ENCODE data around the gene LAMA3.
A peak's percentile ranks its signal among the peaks of the same experiment; 100 is the strongest.

Gene LAMA3

DNA sequence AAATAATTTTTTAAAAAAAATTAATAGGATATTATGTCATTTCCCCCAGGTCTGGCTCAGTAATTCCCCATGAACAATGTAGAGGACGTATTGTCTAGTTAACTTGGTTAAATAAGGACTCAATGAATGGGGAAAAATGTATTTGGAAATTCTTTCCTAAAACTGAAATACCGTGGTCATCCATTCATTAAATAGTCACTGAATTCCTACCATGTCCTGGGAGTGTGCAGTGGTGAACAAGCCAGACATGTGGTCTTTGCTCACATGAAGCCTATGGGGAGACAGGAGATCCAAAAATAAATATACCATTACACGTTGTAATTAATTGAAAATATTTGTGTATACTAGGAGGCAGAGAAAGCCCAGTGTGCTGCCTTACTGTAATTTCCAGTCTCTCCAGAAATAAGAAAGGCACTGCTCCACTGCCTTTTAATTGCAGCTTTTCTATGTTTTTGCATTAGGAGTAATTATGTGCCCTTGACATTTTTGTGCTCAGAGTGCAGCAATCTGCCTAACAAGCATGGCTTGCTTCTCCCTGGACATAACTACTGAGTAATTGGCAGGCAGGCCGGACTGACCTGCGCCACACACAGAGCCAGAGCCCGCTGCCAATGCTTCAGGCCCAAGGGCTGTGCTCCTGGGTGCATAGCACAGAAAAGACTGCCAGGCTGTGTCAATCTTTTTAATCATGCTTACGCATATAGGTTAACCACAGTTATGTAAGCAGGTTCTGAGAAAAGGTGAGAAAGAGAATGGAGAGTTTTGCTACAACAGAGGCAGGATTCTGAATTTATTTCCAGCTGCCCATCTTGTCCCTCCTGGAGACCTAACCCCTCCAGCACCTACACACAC, 303.1 kb downstream of the LAMA3 start:
- TF ChIP-seq, protein P1, sequence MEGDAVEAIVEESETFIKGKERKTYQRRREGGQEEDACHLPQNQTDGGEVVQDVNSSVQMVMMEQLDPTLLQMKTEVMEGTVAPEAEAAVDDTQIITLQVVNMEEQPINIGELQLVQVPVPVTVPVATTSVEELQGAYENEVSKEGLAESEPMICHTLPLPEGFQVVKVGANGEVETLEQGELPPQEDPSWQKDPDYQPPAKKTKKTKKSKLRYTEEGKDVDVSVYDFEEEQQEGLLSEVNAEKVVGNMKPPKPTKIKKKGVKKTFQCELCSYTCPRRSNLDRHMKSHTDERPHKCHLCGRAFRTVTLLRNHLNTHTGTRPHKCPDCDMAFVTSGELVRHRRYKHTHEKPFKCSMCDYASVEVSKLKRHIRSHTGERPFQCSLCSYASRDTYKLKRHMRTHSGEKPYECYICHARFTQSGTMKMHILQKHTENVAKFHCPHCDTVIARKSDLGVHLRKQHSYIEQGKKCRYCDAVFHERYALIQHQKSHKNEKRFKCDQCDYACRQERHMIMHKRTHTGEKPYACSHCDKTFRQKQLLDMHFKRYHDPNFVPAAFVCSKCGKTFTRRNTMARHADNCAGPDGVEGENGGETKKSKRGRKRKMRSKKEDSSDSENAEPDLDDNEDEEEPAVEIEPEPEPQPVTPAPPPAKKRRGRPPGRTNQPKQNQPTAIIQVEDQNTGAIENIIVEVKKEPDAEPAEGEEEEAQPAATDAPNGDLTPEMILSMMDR (IDR thresholded peaks at IDR 0.05; ENCODE audit: control insufficient read depth, insufficient read depth, low read depth, low read length, missing control alignments), result no peak
- H3K4me3 ChIP-seq (ENCODE audit: control insufficient read depth, low read depth, low read length), result no peak overlapping the region
- DNase-seq (ENCODE audit: low read depth), result no peak

GRCh38 chr18:23992941-23993280, 303.7 kb downstream of the LAMA3 start:
- TF ChIP-seq, protein P1 (IDR thresholded peaks at IDR 0.05; ENCODE audit: control insufficient read depth, insufficient read depth, low read depth, low read length, missing control alignments), result no peak
- DNase-seq (ENCODE audit: low read depth), result no peak
- no peak overlapping the region for H3K4me3 ChIP-seq (ENCODE audit: control insufficient read depth, low read depth, low read length)

DNA sequence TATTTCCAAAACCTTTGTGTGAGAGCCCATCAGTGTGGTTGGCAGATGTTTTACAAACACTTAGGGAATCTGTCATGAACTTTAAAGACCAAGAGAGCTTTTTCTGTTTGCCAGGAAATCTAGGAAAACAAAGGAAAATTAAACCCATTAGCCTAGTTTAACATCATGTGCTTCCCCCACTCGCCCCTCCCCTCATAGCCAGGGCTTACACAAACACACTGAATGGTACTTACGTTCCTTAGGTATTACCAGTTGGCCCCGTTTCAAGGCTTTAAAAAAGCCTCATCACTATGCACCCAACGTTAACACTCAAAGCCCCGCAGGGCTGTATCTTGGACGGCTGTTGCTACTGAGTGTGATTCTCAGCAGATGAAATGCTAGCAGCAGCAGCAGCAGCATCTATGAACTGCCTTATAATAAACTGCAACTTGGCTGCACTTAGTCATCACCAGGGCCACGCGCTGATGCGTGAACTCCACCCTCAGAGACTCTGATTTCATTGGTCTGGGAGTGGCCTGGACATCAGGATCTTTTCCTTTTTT, 305.2 kb downstream of the LAMA3 start:
- peak; percentile 78 for DNase-seq (ENCODE audit: low read depth)
- H3K4me3 ChIP-seq (ENCODE audit: control insufficient read depth, low read depth, low read length), result no peak overlapping the region
- TF ChIP-seq, protein P1 (IDR thresholded peaks at IDR 0.05; ENCODE audit: control insufficient read depth, insufficient read depth, low read depth, low read length, missing control alignments), result no peak

- DNase-seq (ENCODE audit: low read depth), result no peak
- H3K4me3 ChIP-seq (ENCODE audit: control insufficient read depth, low read depth, low read length), result no peak overlapping the region
- TF ChIP-seq, protein P1 (IDR thresholded peaks at IDR 0.05; ENCODE audit: control insufficient read depth, insufficient read depth, low read depth, low read length, missing control alignments), result no peak
Measured at GRCh38 chr18:23995180-23995579, 305.9 kb downstream of the LAMA3 start.

DNA sequence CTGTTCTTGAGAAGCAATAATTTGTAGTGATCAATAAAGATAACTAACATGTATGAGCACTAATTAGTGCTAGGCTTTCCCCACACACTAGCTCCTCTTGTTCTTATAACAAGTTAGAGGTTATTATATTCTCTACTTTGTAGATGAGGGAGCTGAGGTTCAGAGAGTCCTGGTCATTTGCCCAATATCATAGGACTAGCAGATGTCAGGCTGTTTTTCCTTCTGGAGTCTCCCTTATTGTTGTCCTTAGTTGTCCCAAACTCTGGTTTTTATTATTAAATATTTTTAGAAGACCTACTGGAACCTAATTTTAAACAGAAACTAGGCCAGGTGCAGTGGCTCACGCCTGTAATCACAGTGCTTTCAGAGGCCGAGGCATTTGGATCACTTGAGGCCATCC, 308.8 kb downstream of the LAMA3 start:
- no peak for DNase-seq (ENCODE audit: low read depth)
- no peak overlapping the region for H3K4me3 ChIP-seq (ENCODE audit: control insufficient read depth, low read depth, low read length)
- TF ChIP-seq, protein P1 (IDR thresholded peaks at IDR 0.05; ENCODE audit: control insufficient read depth, insufficient read depth, low read depth, low read length, missing control alignments), result no peak

DNA sequence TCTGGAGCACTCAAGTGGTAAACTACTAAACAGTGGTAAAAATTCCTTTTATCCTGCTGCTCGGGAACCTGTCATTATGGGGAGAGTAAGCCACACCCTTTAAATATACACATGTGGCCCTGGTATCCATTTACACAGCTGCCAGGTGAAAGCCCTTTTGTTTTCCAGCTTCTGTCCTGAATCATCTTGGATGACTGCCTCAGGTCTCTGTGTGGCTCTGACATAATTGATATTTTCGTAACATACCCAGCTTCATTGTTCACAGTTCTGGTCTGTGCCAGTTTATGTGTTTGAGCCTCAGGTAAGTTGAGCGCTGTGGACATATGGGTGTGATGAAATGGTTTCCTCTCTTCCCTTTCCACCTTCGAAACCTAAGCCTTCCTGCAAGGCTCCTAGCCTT, 309.6 kb downstream of the LAMA3 start:
- H3K4me3 ChIP-seq (ENCODE audit: control insufficient read depth, low read depth, low read length), result no peak overlapping the region
- TF ChIP-seq, protein P1 (IDR thresholded peaks at IDR 0.05; ENCODE audit: control insufficient read depth, insufficient read depth, low read depth, low read length, missing control alignments), result no peak
- no peak for DNase-seq (ENCODE audit: low read depth)

All from AG09309 (cell line).